Stimulated activated naive B cell treated with anti-CD40 and anti-IgM and Interleukin-4, amounts not matched to agents 10 μg/mL and 1 μg/mL and 100 μg/mL, for 72 hours (primary cell): ENCODE data around the gene RIBC1.
"Not testable (repeated sequence)": the region's sequence is repeated elsewhere in the genome, so short reads cannot be mapped to it uniquely, and the experiment has no call there.

Source experiments
- ATAC-seq, 2 donors: fragments of 150-1000 bp; cut with Tn5 transposase; replicated peaks; 2 replicates each; pipeline ENCODE4 v1.10.0; 2021; ENCODE audit warnings: moderate library complexity in 1 of 2
- DNase-seq: peaks from one replicate; pipeline ENCODE4 v3.0.0; 2021
- H3K27ac Mint-ChIP-seq: one replicate; pipeline ENCODE4 v1.8.0; 2022; ENCODE audit warnings: mild to moderate bottlenecking, mixed read lengths
- H3K27me3 Mint-ChIP-seq, 2 donors: one replicate each; pipeline ENCODE4 v1.8.0; 2022; ENCODE audit warnings: mixed read lengths in 2 of 2
- H3K36me3 Mint-ChIP-seq, 2 donors: one replicate each; pipeline ENCODE4 v1.8.0; 2022; ENCODE audit warnings: mixed read lengths in 2 of 2, mild to moderate bottlenecking in 1 of 2
- H3K4me1 Mint-ChIP-seq, 2 donors: one replicate each; pipeline ENCODE4 v1.8.0; 2022; ENCODE audit warnings: mixed read lengths in 2 of 2, mild to moderate bottlenecking in 1 of 2
- H3K4me3 Mint-ChIP-seq, 2 donors: one replicate each; pipeline ENCODE4 v1.8.0; 2022; ENCODE audit warnings: mild to moderate bottlenecking in 2 of 2, mixed read lengths in 2 of 2, moderate library complexity in 1 of 2
- H3K9me3 Mint-ChIP-seq, 2 donors: one replicate each; pipeline ENCODE4 v1.8.0; 2022; ENCODE audit warnings: mixed read lengths in 2 of 2, mild to moderate bottlenecking in 1 of 2

The RIBC1 gene

DNA sequence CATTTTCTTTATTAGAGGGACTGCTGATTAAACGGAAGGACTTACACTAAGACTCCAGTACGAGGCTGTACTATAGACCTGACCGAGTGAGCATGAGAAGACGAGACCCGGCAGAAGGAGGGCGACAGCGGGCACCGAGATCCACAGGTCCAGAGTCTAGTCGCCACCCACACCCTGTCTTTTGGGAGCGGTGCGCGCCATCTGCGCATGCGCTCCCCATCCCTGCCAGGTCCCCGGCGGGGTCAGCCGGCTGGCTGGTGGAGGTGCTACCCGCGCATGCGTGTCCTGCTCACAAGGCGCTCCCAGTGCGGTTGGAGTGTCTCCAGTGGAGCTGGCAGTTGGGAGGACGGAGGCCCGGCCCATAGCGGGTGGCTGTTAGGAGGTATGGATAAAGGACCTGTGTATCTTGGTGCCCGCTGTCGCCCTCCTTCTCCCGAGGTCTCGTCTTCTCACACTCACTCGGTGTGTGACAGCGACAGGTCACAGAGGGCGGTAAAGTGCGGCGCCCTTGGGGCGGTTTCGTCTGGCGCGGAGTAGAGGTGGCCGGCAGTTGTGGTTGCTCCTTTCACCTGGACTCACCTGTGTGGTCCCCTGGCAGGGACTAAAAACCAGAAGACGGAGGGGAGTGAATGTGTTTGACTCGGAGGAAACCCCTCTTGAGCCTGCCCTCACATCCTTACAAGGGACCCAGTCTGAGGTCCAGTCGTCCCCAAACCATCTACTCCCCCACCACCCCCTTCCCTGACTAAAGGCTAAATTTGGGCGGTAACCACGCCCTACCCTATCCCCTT, 19.1 kb downstream of the RIBC1 start:
- peak; percentile 87 to 92 for ATAC-seq
- H3K36me3 Mint-ChIP-seq, result no peaks in the 10 kb centered on the region

DNA sequence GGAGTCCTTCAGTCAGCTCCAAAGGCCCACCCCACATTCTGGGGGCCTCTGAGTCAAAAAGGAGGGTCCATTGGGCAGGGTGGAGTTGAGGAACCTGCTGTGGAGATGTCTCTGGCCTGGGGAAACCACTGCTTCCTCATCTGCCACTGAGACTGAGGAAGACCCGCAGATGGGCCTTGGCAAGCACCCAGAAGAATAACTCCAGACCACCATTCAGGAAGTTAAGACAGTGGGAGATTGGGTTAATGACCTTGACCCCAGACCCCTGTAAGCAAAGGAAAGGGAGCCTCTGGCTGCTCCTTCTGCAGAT, 19.6 kb downstream of the RIBC1 start:
- H3K27me3 Mint-ChIP-seq, result peaks cover 14 to 28% of the 10 kb centered on the region in 2 donors
- H3K4me1 Mint-ChIP-seq, result peaks cover 4 to 7% of the 10 kb centered on the region in 2 donors
- H3K27ac Mint-ChIP-seq, result no peak overlapping the region
- no peaks in the 10 kb centered on the region for H3K9me3 Mint-ChIP-seq
- peak overlapping the region in 1 of 2 donors; percentile 87 for H3K4me3 Mint-ChIP-seq
- DNase-seq, result no peak
- ATAC-seq, result peak; percentile 2 to 10
- no peaks in the 10 kb centered on the region for H3K36me3 Mint-ChIP-seq

More for the DNA sequence above, 19.1 kb downstream of the RIBC1 start:
- H3K27ac Mint-ChIP-seq, result peak overlapping the region; percentile 75
- peak overlapping the region; percentile 83 to 87 for H3K4me3 Mint-ChIP-seq
- peaks cover 14 to 28% of the 10 kb centered on the region in 2 donors for H3K27me3 Mint-ChIP-seq
- H3K9me3 Mint-ChIP-seq, result no peaks in the 10 kb centered on the region
- peak; percentile 67 for DNase-seq
- H3K4me1 Mint-ChIP-seq, result peaks cover 4 to 7% of the 10 kb centered on the region in 2 donors

DNA sequence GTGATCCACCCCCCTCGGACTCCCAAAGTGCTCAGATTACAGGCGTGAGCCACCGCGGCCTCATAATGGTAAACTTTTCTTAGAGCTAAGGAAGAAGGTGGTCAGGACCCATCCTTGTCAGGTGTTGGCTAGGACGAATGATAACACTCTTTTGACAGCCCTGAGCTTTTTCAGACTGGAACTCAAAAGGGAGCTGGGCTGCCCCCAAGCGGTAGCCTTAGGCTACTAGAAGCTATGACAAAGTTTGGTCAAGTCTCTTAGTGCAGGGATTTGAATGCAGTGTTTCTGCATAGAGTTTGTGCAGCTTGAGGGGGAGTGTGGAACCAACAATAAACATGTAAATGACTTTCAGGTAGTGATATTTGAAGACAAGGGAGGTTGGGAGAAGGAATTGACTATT, 23.3 kb downstream of the RIBC1 start:
- Mint-ChIP-seq H3K27me3 (peaks cover 0 to 13% of the 10 kb centered on the region in 2 donors), H3K4me3 (no peak overlapping the region), H3K4me1 (peaks cover 2 to 7% of the 10 kb centered on the region in 2 donors), H3K9me3 (no peaks in the 10 kb centered on the region), H3K27ac (no peak overlapping the region), H3K36me3 (no peaks in the 10 kb centered on the region)
- peak; percentile 39 to 58 for ATAC-seq
- DNase-seq, result peak; percentile 4

DNA sequence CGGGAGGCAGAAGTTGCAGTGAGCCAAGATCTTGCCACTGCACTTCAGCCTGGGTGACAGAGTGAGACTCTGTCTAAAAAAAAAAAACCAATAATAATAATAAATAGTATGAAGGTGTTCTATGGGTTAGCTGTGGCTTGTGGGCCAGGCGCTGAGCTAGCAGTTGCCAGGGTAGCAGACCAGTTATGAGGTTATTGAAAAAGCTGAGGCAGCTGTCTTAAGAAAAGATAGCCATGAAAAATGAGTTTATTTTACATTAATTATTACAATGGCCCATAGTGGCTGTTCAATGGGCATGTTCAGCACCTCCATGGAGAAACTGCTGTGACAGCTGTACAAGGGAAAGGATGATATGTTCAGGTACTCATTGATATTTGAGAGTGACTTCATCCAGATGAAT, 24.8 kb downstream of the RIBC1 start:
- ATAC-seq, result no peak
- Mint-ChIP-seq H3K36me3 (no peaks in the 10 kb centered on the region), H3K9me3 (no peaks in the 10 kb centered on the region), H3K4me3 (no peak overlapping the region), H3K27ac (no peak overlapping the region), H3K4me1 (no peaks in the 10 kb centered on the region), H3K27me3 (peaks cover 0 to 10% of the 10 kb centered on the region in 2 donors)
- DNase-seq, result no peak

DNA sequence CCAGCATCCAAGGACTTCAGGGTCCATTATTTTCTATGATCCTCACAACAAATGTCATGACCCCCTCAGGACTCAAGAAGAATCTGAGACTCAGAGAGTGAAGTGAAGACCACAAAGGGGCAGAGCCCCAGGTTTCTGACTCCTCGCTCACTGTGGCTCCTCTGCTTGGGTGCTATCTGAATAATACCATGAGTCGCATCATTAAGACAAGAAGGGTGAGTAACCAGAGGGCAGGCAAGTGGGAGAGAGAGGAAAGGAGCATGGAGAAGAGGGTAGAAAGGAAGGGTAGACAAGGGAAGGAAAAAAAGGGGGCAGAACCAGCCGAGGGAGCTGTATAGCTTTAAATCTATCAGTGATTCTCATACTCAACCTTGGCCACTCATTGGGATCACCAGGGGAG, 27.0 kb downstream of the RIBC1 start:
- no peak overlapping the region for H3K27ac Mint-ChIP-seq
- no peaks in the 10 kb centered on the region for H3K4me1 Mint-ChIP-seq
- no peak overlapping the region for H3K4me3 Mint-ChIP-seq
- H3K36me3 Mint-ChIP-seq, result no peaks in the 10 kb centered on the region
- peaks cover 0 to 10% of the 10 kb centered on the region in 2 donors for H3K27me3 Mint-ChIP-seq
- DNase-seq (no peak), ATAC-seq (no peak)
- no peaks in the 10 kb centered on the region for H3K9me3 Mint-ChIP-seq

DNA sequence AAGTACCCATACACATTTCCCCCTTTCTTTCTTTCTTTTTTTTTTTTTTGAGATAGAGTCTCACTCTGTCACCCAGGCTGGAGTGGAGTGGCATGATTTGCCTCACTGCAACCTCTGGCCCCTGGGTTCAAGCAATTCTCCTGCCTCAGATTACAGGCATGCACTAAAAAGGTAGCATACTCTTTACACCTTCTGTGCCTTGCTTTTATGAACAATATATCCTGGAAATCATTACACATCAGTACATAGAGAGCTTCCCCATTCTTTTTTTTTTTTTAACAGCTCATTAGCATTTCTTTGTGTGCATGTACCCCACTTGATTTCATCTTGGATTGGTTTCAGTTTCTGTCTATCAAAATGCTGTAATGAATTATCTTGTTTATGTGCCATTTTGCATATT, 30.1 kb downstream of the RIBC1 start:
- Mint-ChIP-seq H3K4me1 (no peaks in the 10 kb centered on the region), H3K9me3 (no peaks in the 10 kb centered on the region), H3K27ac (no peak overlapping the region), H3K36me3 (no peaks in the 10 kb centered on the region), H3K4me3 (no peak overlapping the region), H3K27me3 (peaks cover 6 to 21% of the 10 kb centered on the region in 2 donors)
- DNase-seq (no peak), ATAC-seq (no peak)

DNA sequence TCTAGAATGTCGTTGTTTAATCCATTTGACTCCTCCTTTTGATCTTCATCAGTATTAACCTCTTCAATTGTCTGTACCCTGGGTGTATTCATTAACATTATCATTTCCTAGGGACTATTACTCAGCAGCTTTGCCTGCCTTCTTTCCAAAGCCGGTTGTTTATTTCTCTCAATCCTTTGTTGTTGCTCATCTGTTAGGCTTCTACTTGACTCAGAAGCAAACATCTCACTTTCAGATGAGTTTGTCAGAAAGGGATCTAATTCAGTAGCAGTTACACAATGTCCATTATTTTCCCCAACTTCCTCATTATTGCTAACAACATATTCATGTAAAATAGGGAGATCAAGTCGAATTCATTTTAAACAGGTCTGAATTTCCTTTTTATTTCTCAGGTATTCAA, 33.6 kb downstream of the RIBC1 start:
- DNase-seq, result no peak
- no peaks in the 10 kb centered on the region for H3K9me3 Mint-ChIP-seq
- no peak overlapping the region for H3K4me3 Mint-ChIP-seq
- peaks cover 14 to 24% of the 10 kb centered on the region in 2 donors for H3K27me3 Mint-ChIP-seq
- ATAC-seq, result no peak
- H3K27ac Mint-ChIP-seq, result no peak overlapping the region
- no peaks in the 10 kb centered on the region for H3K4me1 Mint-ChIP-seq
- H3K36me3 Mint-ChIP-seq, result no peaks in the 10 kb centered on the region

DNA sequence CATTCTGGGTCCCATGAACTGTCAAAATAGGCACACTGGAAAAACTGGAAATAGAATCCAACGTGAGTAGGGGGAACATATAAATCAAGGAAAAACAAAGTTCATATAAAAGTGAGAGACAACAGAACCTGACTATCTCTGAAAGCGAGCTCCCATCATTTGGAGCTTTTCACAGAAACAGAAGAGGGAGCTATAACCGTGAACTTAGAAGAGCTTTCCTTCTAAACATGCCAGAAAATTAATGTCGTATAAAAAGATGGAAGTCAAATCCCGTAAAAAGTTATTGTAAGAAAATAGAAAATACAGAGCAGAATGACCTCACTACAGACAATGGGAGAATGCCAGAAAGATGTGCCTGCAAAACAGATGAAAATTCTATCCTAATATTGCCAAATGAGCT, 35.4 kb downstream of the RIBC1 start:
- H3K27me3 Mint-ChIP-seq, result peaks cover 14 to 26% of the 10 kb centered on the region in 2 donors
- ATAC-seq (no peak), DNase-seq (no peak)
- no peaks in the 10 kb centered on the region for H3K4me1 Mint-ChIP-seq
- no peaks in the 10 kb centered on the region for H3K36me3 Mint-ChIP-seq
- H3K27ac Mint-ChIP-seq, result no peak overlapping the region
- H3K9me3 Mint-ChIP-seq, result no peaks in the 10 kb centered on the region
- H3K4me3 Mint-ChIP-seq, result no peak overlapping the region

DNA sequence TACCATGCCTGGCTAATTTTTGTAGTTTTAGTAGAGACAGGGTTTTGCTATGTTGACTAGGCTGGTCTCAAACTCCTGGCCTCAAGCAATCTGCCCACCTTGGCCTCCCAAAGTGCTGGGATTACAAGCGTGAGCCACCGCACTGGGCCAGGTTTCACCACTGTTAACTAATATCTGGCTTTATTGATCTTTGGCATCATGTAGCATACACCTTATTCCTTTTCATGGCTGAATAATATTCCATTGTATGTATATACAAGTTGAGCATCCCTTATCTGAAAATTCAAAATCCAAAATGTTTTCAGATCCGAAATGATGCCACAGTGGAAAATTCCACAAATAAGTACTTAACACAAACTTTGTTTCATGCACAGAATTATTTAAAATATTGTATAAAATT, 46.0 kb downstream of the RIBC1 start:
- peaks cover 20 to 35% of the 10 kb centered on the region in 2 donors for H3K27me3 Mint-ChIP-seq
- H3K4me3 Mint-ChIP-seq, H3K27ac Mint-ChIP-seq, DNase-seq, H3K4me1 Mint-ChIP-seq, ATAC-seq, H3K9me3 Mint-ChIP-seq, H3K36me3 Mint-ChIP-seq: not testable (repeated sequence)

DNA sequence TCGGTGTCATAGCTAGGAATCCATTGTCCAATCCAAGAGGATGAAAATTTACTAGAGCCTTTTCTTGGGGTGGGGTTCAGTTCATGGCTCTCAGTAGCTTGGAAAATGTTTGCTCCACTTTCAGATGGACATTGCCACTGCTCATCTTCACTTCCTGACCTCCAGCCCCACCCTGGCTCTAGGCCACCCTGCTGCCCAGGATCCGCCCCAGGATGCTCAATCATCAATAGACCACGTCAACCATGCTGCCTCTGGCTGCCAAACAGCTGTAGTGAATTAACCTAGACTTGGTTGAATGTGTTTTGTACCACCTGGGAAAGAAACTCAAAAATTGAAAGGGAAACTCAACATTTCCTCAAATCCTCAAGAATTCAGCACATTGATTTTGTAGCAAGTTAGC, 48.7 kb downstream of the RIBC1 start:
- Mint-ChIP-seq H3K9me3 (no peaks in the 10 kb centered on the region), H3K4me3 (no peak overlapping the region), H3K4me1 (peaks cover 3 to 8% of the 10 kb centered on the region in 2 donors), H3K36me3 (no peaks in the 10 kb centered on the region), H3K27ac (no peak overlapping the region), H3K27me3 (peaks cover 20 to 32% of the 10 kb centered on the region in 2 donors)
- no peak for ATAC-seq
- DNase-seq, result no peak

DNA sequence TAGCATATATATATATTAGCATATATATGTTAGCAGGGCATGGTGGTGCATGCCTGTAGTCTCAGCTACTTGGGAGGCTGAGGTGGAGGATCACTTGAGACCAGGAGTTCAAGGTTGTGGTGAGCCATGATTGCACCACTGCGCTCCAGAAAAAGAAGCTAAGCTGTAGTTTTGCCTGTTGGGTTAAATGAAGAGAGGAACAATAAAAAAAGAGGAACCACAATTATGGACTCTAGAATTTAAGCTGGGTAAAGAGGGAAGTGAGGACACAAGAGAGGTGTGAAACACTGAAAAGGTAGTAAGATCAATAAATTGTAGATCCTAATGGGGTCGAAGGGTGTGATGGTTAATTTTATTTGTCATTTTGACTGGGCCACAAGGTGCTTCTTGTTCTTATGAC, 52.0 kb downstream of the RIBC1 start:
- H3K4me3 Mint-ChIP-seq, result no peak overlapping the region

DNA sequence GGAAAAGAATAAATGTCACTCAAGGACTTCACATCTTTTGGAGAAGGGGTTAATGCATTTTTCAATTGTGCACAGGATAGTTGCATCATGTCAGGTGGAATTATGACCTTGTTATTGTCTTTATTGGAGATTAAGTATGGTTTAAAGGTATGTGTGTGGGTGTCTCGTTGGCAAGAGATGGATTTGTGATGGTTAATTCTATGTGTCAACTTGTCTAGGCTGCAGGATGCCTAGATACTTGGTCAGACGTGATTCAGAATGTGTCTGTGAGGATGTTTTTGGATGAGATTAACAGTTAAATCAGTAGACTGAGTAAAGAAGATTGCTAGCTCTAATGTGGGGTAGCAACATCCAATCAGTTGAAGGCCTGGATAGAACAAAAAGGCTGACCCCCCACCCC, 53.7 kb downstream of the RIBC1 start:
- DNase-seq (no peak), ATAC-seq (no peak)
- H3K4me3 Mint-ChIP-seq, result no peak overlapping the region
- peaks cover 14 to 30% of the 10 kb centered on the region in 2 donors for H3K27me3 Mint-ChIP-seq
- no peak overlapping the region for H3K27ac Mint-ChIP-seq
- H3K36me3 Mint-ChIP-seq, result no peaks in the 10 kb centered on the region
- H3K9me3 Mint-ChIP-seq, result no peaks in the 10 kb centered on the region
- peaks cover 6 to 8% of the 10 kb centered on the region in 2 donors for H3K4me1 Mint-ChIP-seq

More for the DNA sequence above, 52.0 kb downstream of the RIBC1 start:
- no peak for DNase-seq
- H3K27me3 Mint-ChIP-seq, result peaks cover 20 to 31% of the 10 kb centered on the region in 2 donors
- H3K4me1 Mint-ChIP-seq, result peaks cover 3 to 8% of the 10 kb centered on the region in 2 donors
- peak; percentile 63 to 64 for ATAC-seq
- no peaks in the 10 kb centered on the region for H3K9me3 Mint-ChIP-seq
- H3K27ac Mint-ChIP-seq, result no peak overlapping the region
- H3K36me3 Mint-ChIP-seq, result no peaks in the 10 kb centered on the region

DNA sequence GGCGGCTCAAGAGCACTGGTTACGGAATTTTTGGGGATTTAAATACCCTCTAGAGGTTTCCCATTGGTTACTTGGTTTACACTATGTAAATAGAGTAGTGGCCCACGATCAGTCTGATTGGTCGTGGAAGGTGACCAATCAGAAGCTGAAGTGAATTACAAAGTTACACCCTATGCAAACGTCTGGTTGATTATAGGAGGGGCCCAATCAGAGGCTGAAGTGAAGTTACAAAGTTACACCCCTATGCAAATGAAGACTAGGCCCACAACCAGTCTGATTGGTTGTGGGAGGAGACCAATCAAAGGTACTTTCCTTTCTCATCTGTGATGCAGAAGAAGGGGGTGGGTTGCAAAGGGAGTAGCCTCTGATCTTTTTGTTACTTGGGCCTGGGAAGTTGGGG, 56.6 kb downstream of the RIBC1 start:
- Mint-ChIP-seq H3K27me3 (peaks cover 0 to 24% of the 10 kb centered on the region in 2 donors), H3K4me1 (peaks cover 6 to 8% of the 10 kb centered on the region in 2 donors), H3K36me3 (no peaks in the 10 kb centered on the region), H3K9me3 (no peaks in the 10 kb centered on the region), H3K4me3 (no peak overlapping the region), H3K27ac (no peak overlapping the region)
- DNase-seq (no peak), ATAC-seq (no peak)
